ENCODE measurements around the gene IARS1. TPM values are rescaled to one million over a fixed set of nuclear protein-coding genes. Genes with fewer than 3 reads are reported as not detected.
A peak's percentile ranks its signal among the peaks of the same experiment; 100 is the strongest.

IARS1 gene
- total and polyA plus RNA-seq, 2 of the 13 experiments (the other 11 are each of a cell fraction or from before 2014, with no cell fraction given), result 55.9 to 185 TPM

GRCh38 chr9:92325269-92325990, 31.9 kb upstream of the IARS1 start, which contains the start of the genes CENPP and NOL8 (continued):
- TF ChIP-seq ZFP36L2 (CRISPR knock-in tag; IDR thresholded peaks at IDR 0.05) (no peak), RNF2 (conservative IDR thresholded peaks at IDR 0.05; ENCODE audit: low read depth) (peak; percentile 67), HNRNPH1 (optimal IDR thresholded peaks at IDR 0.05; ENCODE audit: low read depth, low read length) (no peak), ZNF792 (CRISPR knock-in tag; IDR thresholded peaks at IDR 0.05) (no peak; the same call in 1 of the 2 replicates), ZSCAN9 (CRISPR knock-in tag; IDR thresholded peaks at IDR 0.05; ENCODE audit: borderline replicate concordance) (peak; percentile 68), ZNF234 (CRISPR knock-in tag; conservative IDR thresholded peaks at IDR 0.05) (no peak), ESRRA (CRISPR knock-in tag; IDR thresholded peaks at IDR 0.05; ENCODE audit: low read depth) (no peak), ELF3 (CRISPR knock-in tag; IDR thresholded peaks at IDR 0.05) (peak; percentile 91), ZNF44 (CRISPR knock-in tag; IDR thresholded peaks at IDR 0.05) (no peak), SALL1 (CRISPR knock-in tag; IDR thresholded peaks at IDR 0.05) (peak; percentile 67), ELF4 (CRISPR knock-in tag; IDR thresholded peaks at IDR 0.05; ENCODE audit: borderline replicate concordance) (peak; percentile 44; the same call in 1 of the 2 replicates), CSRNP2 (CRISPR knock-in tag; conservative IDR thresholded peaks at IDR 0.05; ENCODE audit: low read depth) (no peak), ZNF280D (CRISPR knock-in tag; IDR thresholded peaks at IDR 0.05) (peak; percentile 59; the same call in 1 of the 2 replicates), ETV5 (CRISPR knock-in tag; IDR thresholded peaks at IDR 0.05; ENCODE audit: borderline replicate concordance) (peak; percentile 42; the same call in 1 of the 2 replicates), PTBP1 (IDR thresholded peaks at IDR 0.05; ENCODE audit: low read depth, low read length, poor library complexity, severe bottlenecking) (no peak), ZNF331 (CRISPR knock-in tag; IDR thresholded peaks at IDR 0.05) (peak; percentile 51; the same call in 1 of the 2 replicates), NFATC3 (CRISPR knock-in tag; IDR thresholded peaks at IDR 0.05) (no peak), ZNF772 (CRISPR knock-in tag; IDR thresholded peaks at IDR 0.05) (no peak; the same call in 1 of the 2 replicates), NFKB2 (CRISPR knock-in tag; IDR thresholded peaks at IDR 0.05; ENCODE audit: borderline replicate concordance) (peak; percentile 34; the same call in 1 of the 2 replicates), RFX3 (CRISPR knock-in tag; IDR thresholded peaks at IDR 0.05) (no peak), NR2F6 (IDR thresholded peaks at IDR 0.05) (peak; percentile 59; the same call in 1 of the 2 replicates), NR2F6 (CRISPR knock-in tag; IDR thresholded peaks at IDR 0.05) (peak; percentile 6; the same call in 1 of the 2 replicates), ZNF740 (CRISPR knock-in tag; IDR thresholded peaks at IDR 0.05) (0 out of 2 replicates have a peak, but pooled peaks have one; percentile 38), ZNF547 (CRISPR knock-in tag; IDR thresholded peaks at IDR 0.05) (peak; percentile 68), ZNF3 (CRISPR knock-in tag; IDR thresholded peaks at IDR 0.05) (no peak), PCBP1 (IDR thresholded peaks at IDR 0.05; ENCODE audit: borderline replicate concordance, low read depth, low read length) (peak; percentile 81; the same call in 1 of the 2 replicates), TRIM24 (CRISPR knock-in tag; IDR thresholded peaks at IDR 0.05) (no peak), SIN3A (IDR thresholded peaks at IDR 0.05; ENCODE audit: borderline replicate concordance, low read depth, low read length) (peak; percentile 99), ZNF138 (CRISPR knock-in tag; IDR thresholded peaks at IDR 0.05; ENCODE audit: low read depth) (no peak)
